Measurements from ENCODE around the gene MRNIP.

DNA sequence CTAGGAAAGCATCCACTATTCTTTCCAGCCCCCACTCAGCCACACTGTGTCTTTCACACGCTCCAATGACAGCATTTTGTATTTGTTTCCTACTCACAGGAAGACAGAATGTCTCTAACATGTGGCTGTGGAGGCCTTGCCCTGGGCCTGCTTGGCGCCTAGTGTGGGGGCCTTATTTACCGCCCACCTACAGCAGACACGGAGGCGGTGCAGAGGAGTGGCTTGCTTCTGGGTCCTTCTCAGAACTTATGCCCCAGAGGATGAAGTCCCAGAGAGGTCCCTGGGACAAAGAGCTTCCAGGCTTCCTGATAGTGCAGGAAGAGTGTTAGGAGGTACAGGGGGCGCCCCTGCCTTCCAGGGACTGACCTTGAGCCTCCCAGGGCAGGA, 8.5 kb upstream of the MRNIP start:
- TF ChIP-seq TAF1 (IDR thresholded peaks at IDR 0.05; ENCODE audit: low read depth) (no peak), CEBPB (IDR thresholded peaks at IDR 0.05) (no peak), YY1 (IDR thresholded peaks at IDR 0.05; ENCODE audit: low read depth) (no peak), EP300 (IDR thresholded peaks at IDR 0.05; ENCODE audit: borderline replicate concordance) (no peak), USF1 (IDR thresholded peaks at IDR 0.05) (no peak), TCF12 (IDR thresholded peaks at IDR 0.05; ENCODE audit: low read depth) (no peak), RAD21 (IDR thresholded peaks at IDR 0.05; ENCODE audit: low read depth) (no peak), TEAD4 (IDR thresholded peaks at IDR 0.05) (no peak), EGR1 (IDR thresholded peaks at IDR 0.05) (no peak), NFIC (IDR thresholded peaks at IDR 0.05) (no peak)
- TF ChIP-seq, protein P1, sequence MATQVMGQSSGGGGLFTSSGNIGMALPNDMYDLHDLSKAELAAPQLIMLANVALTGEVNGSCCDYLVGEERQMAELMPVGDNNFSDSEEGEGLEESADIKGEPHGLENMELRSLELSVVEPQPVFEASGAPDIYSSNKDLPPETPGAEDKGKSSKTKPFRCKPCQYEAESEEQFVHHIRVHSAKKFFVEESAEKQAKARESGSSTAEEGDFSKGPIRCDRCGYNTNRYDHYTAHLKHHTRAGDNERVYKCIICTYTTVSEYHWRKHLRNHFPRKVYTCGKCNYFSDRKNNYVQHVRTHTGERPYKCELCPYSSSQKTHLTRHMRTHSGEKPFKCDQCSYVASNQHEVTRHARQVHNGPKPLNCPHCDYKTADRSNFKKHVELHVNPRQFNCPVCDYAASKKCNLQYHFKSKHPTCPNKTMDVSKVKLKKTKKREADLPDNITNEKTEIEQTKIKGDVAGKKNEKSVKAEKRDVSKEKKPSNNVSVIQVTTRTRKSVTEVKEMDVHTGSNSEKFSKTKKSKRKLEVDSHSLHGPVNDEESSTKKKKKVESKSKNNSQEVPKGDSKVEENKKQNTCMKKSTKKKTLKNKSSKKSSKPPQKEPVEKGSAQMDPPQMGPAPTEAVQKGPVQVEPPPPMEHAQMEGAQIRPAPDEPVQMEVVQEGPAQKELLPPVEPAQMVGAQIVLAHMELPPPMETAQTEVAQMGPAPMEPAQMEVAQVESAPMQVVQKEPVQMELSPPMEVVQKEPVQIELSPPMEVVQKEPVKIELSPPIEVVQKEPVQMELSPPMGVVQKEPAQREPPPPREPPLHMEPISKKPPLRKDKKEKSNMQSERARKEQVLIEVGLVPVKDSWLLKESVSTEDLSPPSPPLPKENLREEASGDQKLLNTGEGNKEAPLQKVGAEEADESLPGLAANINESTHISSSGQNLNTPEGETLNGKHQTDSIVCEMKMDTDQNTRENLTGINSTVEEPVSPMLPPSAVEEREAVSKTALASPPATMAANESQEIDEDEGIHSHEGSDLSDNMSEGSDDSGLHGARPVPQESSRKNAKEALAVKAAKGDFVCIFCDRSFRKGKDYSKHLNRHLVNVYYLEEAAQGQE (IDR thresholded peaks at IDR 0.05; ENCODE audit: low read depth) = no peak
- TF ChIP-seq, protein P2, sequence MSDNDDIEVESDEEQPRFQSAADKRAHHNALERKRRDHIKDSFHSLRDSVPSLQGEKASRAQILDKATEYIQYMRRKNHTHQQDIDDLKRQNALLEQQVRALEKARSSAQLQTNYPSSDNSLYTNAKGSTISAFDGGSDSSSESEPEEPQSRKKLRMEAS (IDR thresholded peaks at IDR 0.05) = no peak
